DND-41 (cell line): Measurements from ENCODE around the gene ZBTB21.

Experiments
- ATAC-seq: fragments of 200-7000 bp; cut with Tn5 transposase; 3 replicates; pipeline ENCODE4 v1.9.1; 2021; ENCODE audit warnings: low read depth; ENCODE audit not compliant: insufficient read depth
- DNase-seq: peaks from one replicate; pipeline ENCODE4 v3.0.0-alpha.2; 2020
- H2AFZ ChIP-seq: 2 replicates; pipeline ENCODE4 v1.6.0; 2012; ENCODE audit warnings: low read depth, low read length
- H3K27ac ChIP-seq: 2 replicates; pipeline ENCODE4 v1.5.1; 2012; ENCODE audit warnings: low read length, inconsistent platforms
- H3K27me3 ChIP-seq: fragments of 200-600 bp; sonication (generic); 2 replicates; pipeline ENCODE4 v1.6.0; 2012; ENCODE audit warnings: low read length, mild to moderate bottlenecking, inconsistent platforms; ENCODE audit not compliant: insufficient read depth, poor library complexity
- H3K36me3 ChIP-seq: 2 replicates; pipeline ENCODE4 v1.5.1; 2012; ENCODE audit warnings: low read length, inconsistent platforms; ENCODE audit not compliant: insufficient read depth
- H3K4me1 ChIP-seq: 2 replicates; pipeline ENCODE4 v1.5.1; 2012; ENCODE audit warnings: mild to moderate bottlenecking, low read length; ENCODE audit not compliant: insufficient read depth
- H3K4me2 ChIP-seq: 2 replicates; pipeline ENCODE4 v1.6.0; 2012; ENCODE audit warnings: mild to moderate bottlenecking, moderate library complexity, low read length, inconsistent platforms; ENCODE audit not compliant: insufficient read depth
- H3K4me3 ChIP-seq, 2 experiments: fragments of 200-600 bp in 1 of 2; shearing (Covaris generic) in 1 of 2; 2 replicates each; pipeline ENCODE4 v1.5.1; 2012 to 2016; ENCODE audit warnings: inconsistent platforms in 2 of 2, low read length in 2 of 2, mild to moderate bottlenecking in 2 of 2, low read depth in 1 of 2, moderate library complexity in 1 of 2
- H3K79me2 ChIP-seq: 2 replicates; pipeline ENCODE4 v1.6.0; 2012; ENCODE audit warnings: low read length, inconsistent platforms; ENCODE audit not compliant: insufficient read depth
- H3K9ac ChIP-seq: 2 replicates; pipeline ENCODE4 v1.6.0; 2012; ENCODE audit warnings: low read depth, mild to moderate bottlenecking, inconsistent platforms, low read length, moderate library complexity
- H3K9me3 ChIP-seq: 2 replicates; pipeline ENCODE4 v1.5.1; 2012; ENCODE audit warnings: low read length, moderate library complexity, mild to moderate bottlenecking, inconsistent platforms; ENCODE audit not compliant: insufficient read depth, severe bottlenecking
- H4K20me1 ChIP-seq: 2 replicates; pipeline ENCODE4 v1.6.0; 2012; ENCODE audit warnings: low read length; ENCODE audit not compliant: insufficient read depth
- CTCF ChIP-seq: IDR thresholded peaks from 2 replicates; pipeline ENCODE4 v1.5.1; 2012; ENCODE audit warnings: borderline replicate concordance, low read length, moderate library complexity, mild to moderate bottlenecking; ENCODE audit not compliant: poor library complexity, severe bottlenecking; ENCODE audit errors: extremely low read depth
- EZH2 ChIP-seq: IDR thresholded peaks from 3 replicates; pipeline ENCODE4 v1.6.1; 2012; ENCODE audit warnings: borderline replicate concordance, low read depth, mild to moderate bottlenecking, moderate library complexity, low read length, inconsistent platforms; ENCODE audit not compliant: severe bottlenecking

The ZBTB21 gene

DNA sequence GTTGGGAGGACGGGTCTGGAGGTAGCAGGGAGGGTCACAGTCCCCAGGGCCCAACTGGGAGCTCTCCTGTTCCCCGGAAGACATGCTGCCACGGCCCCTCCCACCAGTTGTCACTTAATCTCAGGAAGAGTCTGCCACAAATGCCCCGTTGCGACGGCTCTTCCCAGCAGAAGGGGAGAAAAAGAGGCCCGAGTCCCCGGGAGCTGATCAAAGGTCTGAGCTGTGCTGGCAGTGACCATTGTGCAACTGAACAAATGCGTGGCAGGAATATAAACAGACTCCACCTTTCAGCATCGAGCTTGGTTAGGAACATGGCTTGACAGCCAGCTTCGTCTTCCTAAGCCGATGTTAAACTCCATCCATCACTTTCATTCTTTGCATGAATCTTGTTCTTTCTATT lies 27.8 kb upstream of the ZBTB21 start:
- DNase-seq, result no peak
- Histone ChIP-seq H3K4me1 (peaks cover 8% of the 10 kb centered on the region), H4K20me1 (no peaks in the 10 kb centered on the region)

GRCh38 chr21:42037516-42037915 lies 27.4 kb upstream of the ZBTB21 start:
- H3K9me3 ChIP-seq, result no peaks in the 10 kb centered on the region
- TF ChIP-seq CTCF, result no peak
- TF ChIP-seq EZH2, result no peak
- H3K4me1 ChIP-seq, result peaks cover 8% of the 10 kb centered on the region
- H3K9ac ChIP-seq, result no peak overlapping the region
- no peak overlapping the region for H3K4me2 ChIP-seq
- DNase-seq (no peak), ATAC-seq (no peak)
- no peaks in the 10 kb centered on the region for H3K36me3 ChIP-seq
- H2AFZ ChIP-seq, result no peak overlapping the region
- no peak overlapping the region for H3K27ac ChIP-seq
- H3K4me3 ChIP-seq, result no peak overlapping the region
- H4K20me1 ChIP-seq, result no peaks in the 10 kb centered on the region
- H3K79me2 ChIP-seq, result no peaks in the 10 kb centered on the region
- H3K27me3 ChIP-seq, result no peaks in the 10 kb centered on the region

More for the DNA sequence above, 27.8 kb upstream of the ZBTB21 start:
- Histone ChIP-seq H3K36me3 (no peaks in the 10 kb centered on the region), H3K27me3 (no peaks in the 10 kb centered on the region), H3K4me3 (no peak overlapping the region), H3K27ac (no peak overlapping the region), H3K79me2 (no peaks in the 10 kb centered on the region), H2AFZ (no peak overlapping the region), H3K4me2 (no peak overlapping the region), H3K9me3 (no peaks in the 10 kb centered on the region), H3K9ac (no peak overlapping the region)
- ATAC-seq, result no peak
- TF ChIP-seq EZH2, result no peak
- TF ChIP-seq CTCF, result no peak

DNA sequence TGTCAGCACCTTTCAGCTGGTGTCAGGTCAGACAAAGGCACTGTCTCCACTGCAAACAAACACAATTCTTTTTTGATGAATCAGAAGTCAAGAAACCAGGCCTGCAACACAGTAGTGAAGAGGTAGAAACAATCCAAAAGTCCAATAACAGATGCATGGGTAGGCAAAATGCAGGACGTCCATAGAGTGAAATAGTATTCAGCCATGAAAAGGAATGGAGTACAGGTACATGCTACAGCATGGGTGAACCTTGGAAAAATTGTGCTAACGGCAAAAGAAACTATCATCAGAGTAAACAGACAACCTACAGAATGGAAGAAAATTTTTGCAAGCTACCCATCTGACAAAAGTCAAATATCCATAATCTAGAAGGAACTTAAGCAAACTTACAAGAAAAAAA lies 26.2 kb upstream of the ZBTB21 start:
- no peak overlapping the region for H3K4me3 ChIP-seq
- H3K4me1 ChIP-seq, result peaks cover 8% of the 10 kb centered on the region
- no peak overlapping the region for H3K9ac ChIP-seq
- ATAC-seq (no peak), DNase-seq (no peak)
- no peak overlapping the region for H2AFZ ChIP-seq
- TF ChIP-seq EZH2 (no peak), CTCF (no peak)
- H3K9me3 ChIP-seq, result no peaks in the 10 kb centered on the region
- H3K27me3 ChIP-seq, result no peaks in the 10 kb centered on the region
- no peaks in the 10 kb centered on the region for H3K79me2 ChIP-seq
- H3K4me2 ChIP-seq, result no peak overlapping the region
- no peak overlapping the region for H3K27ac ChIP-seq
- no peaks in the 10 kb centered on the region for H3K36me3 ChIP-seq
- no peaks in the 10 kb centered on the region for H4K20me1 ChIP-seq

GRCh38 chr21:42032968-42033367 lies 22.8 kb upstream of the ZBTB21 start:
- ATAC-seq, result no peak
- no peak for DNase-seq
- Histone ChIP-seq H3K4me3 (no peak overlapping the region), H3K4me2 (no peak overlapping the region), H3K79me2 (no peaks in the 10 kb centered on the region), H3K9me3 (no peaks in the 10 kb centered on the region), H3K27me3 (no peaks in the 10 kb centered on the region), H2AFZ (no peak overlapping the region), H3K9ac (no peak overlapping the region), H4K20me1 (no peaks in the 10 kb centered on the region), H3K36me3 (no peaks in the 10 kb centered on the region), H3K27ac (no peak overlapping the region), H3K4me1 (no peaks in the 10 kb centered on the region)
- TF ChIP-seq CTCF, result no peak
- no peak for TF ChIP-seq EZH2
